ENCODE measurements around the gene MYL7. TPM values are rescaled to one million over a fixed set of nuclear protein-coding genes. Genes with fewer than 3 reads are reported as not detected.

The MYL7 gene
- total RNA-seq, 4 donors from 2014 or later, result not detected

DNA sequence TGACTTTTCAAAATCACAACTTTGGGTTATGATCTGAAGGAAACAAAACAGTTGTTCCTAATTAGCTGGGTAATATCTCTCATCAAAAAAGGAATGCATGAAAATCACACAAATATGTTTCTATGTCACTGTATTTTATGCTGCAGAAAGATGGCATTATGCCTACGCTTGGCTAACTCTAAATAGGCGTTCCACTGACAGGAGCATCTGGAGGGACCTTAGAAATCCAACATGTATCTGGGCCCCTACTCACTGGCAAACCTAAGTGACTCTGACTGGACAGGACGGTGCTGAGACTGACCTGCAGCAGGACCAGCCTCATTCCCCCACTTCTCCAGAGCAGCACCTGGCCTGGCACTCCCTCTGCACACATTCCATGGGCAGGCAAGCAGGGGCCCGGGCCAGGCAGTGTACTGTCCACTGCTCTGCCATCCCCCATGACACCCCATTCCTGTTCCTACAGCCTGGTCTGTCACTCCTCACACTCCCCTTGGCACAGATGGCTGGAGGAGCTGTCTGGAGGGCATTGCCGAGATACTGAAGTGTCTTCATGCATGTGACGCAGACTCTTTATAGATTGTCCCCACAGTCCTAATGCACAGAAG is 2.6 kb upstream of the MYL7 start:
- H3K9me3 ChIP-seq, result no peaks in the 10 kb centered on the region
- no peak overlapping the region for H3K27ac ChIP-seq
- WGBS, 2 donors, result 66 to 69% methylated on average over 4 to 6 of the region's 6 CpGs
- no peaks in the 10 kb centered on the region for H3K36me3 ChIP-seq
- peaks cover 13 to 21% (median 14%) of the 10 kb centered on the region in 3 donors for H3K4me1 ChIP-seq
- H3K27me3 ChIP-seq, result peaks cover 0 to 25% (median 0%) of the 10 kb centered on the region in 4 donors
- H3K4me3 ChIP-seq, result no peak overlapping the region
- DNase-seq, result no peak
- no peak for TF ChIP-seq POLR2A (IDR thresholded peaks at IDR 0.05)
- TF ChIP-seq, protein P1, sequence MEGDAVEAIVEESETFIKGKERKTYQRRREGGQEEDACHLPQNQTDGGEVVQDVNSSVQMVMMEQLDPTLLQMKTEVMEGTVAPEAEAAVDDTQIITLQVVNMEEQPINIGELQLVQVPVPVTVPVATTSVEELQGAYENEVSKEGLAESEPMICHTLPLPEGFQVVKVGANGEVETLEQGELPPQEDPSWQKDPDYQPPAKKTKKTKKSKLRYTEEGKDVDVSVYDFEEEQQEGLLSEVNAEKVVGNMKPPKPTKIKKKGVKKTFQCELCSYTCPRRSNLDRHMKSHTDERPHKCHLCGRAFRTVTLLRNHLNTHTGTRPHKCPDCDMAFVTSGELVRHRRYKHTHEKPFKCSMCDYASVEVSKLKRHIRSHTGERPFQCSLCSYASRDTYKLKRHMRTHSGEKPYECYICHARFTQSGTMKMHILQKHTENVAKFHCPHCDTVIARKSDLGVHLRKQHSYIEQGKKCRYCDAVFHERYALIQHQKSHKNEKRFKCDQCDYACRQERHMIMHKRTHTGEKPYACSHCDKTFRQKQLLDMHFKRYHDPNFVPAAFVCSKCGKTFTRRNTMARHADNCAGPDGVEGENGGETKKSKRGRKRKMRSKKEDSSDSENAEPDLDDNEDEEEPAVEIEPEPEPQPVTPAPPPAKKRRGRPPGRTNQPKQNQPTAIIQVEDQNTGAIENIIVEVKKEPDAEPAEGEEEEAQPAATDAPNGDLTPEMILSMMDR (IDR thresholded peaks at IDR 0.05), result no peak
- intact Hi-C loops (cut with DNase I), result no loop called here

DNA sequence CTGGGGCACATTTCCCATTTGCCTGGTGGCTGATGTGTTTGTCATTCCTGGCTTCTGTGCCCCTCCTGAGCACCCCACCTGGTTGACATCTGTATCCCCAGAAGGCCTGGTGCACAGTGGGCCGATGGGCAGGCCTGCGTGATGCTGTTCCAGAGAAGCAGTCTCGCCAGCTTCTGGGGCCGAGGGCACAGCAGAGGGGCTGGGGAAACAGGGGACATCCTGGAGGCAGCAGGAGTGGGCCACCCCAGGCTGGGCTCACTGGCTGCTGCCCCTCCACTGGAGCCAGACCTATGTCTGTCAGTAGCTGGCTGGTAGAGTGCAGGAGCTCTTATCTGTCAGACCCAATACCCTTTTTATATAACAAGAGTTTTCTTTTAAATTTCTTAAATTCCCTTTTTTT is 896 bp upstream of the MYL7 start:
- Histone ChIP-seq H3K36me3 (no peaks in the 10 kb centered on the region), H3K9me3 (no peaks in the 10 kb centered on the region), H3K4me1 (peaks cover 13 to 21% (median 14%) of the 10 kb centered on the region in 3 donors), H3K27me3 (peaks cover 0 to 25% (median 0%) of the 10 kb centered on the region in 4 donors), H3K4me3 (no peak overlapping the region), H3K27ac (no peak overlapping the region)
- intact Hi-C loops (cut with DNase I), result no loop called here
- TF ChIP-seq, protein P1 (IDR thresholded peaks at IDR 0.05), result no peak
- TF ChIP-seq POLR2A (IDR thresholded peaks at IDR 0.05), result no peak
- no peak for DNase-seq
- WGBS, 2 donors, result no CpG with 5 or more reads among the region's 4 CpGs

DNA sequence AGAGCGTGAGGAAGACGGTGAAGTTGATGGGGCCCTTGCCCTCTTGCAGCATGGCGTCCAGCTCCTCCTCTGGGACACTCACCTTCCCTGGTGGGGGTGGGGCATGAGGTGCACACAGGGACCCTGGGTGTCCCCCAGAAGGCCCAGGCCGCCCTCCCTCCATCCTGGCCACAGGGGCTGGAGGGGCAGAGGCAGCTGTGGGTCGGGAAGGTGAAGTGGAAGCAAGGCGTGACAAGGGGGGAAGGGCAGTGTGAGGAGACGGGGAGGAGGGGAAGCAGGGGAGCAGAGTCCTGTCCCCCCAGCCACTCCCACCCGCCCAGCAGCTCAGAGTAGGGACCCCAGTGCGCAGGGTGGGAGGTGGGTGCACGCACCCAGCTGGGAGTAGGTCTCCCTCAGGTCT is 791 bp downstream of the MYL7 start:
- intact Hi-C loops (cut with DNase I), result no loop called here
- Histone ChIP-seq H3K27ac (no peak overlapping the region), H3K9me3 (no peaks in the 10 kb centered on the region), H3K36me3 (no peaks in the 10 kb centered on the region), H3K4me1 (peaks cover 1 to 4% (median 1%) of the 10 kb centered on the region in 3 donors), H3K27me3 (peaks cover 0 to 11% (median 0%) of the 10 kb centered on the region in 4 donors), H3K4me3 (no peak overlapping the region)
- TF ChIP-seq POLR2A (IDR thresholded peaks at IDR 0.05), result no peak
- TF ChIP-seq, protein P1 (IDR thresholded peaks at IDR 0.05), result no peak
- DNase-seq, result no peak
- 76 to 82% methylated on average over 2 to 4 of the region's 10 CpGs for WGBS, 2 donors

DNA sequence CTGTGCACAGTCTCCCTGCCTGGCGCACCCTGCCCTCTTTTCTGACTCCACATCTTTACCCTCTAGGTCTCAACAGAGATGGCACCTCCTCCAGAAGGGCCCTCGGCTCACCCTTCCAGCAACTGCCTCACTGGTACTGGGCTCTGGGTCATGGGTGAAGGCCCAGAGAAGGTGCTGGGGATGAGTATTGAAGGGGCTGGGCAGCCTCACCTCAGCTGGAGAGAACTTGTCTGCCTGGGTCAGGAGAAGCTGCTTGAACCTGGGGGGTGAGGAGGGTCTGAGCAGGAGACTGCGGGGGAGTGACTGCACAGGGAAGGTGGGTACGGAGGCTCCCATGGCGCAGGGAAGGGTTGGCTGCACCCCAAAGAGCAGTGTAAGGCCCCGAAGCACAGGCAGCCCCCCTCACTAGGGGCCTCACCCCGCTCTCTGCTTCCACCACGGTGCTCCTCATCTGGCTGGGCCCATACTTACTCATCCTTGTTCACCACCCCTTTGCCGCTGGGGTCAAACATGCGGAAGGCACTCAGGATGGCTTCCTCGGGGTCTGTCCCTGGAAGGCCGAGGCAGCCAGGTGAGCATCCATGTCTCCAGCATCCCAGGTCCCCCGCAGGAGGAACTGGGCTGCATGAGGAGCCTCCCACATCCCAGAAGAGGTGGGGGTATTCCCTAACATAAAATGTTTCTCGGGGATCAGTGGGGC is 1.7 kb downstream of the MYL7 start:
- DNase-seq, result no peak
- Histone ChIP-seq H3K9me3 (no peaks in the 10 kb centered on the region), H3K4me1 (no peaks in the 10 kb centered on the region), H3K36me3 (no peaks in the 10 kb centered on the region), H3K27ac (no peak overlapping the region), H3K4me3 (no peak overlapping the region), H3K27me3 (peaks cover 0 to 2% (median 0%) of the 10 kb centered on the region in 4 donors)
- TF ChIP-seq, protein P1 (IDR thresholded peaks at IDR 0.05), result no peak
- no peak for TF ChIP-seq POLR2A (IDR thresholded peaks at IDR 0.05)
- intact Hi-C loops (cut with DNase I), result no loop called here
- WGBS, 2 donors, result 89 to 98% methylated on average over 7 of the region's 14 CpGs

DNA sequence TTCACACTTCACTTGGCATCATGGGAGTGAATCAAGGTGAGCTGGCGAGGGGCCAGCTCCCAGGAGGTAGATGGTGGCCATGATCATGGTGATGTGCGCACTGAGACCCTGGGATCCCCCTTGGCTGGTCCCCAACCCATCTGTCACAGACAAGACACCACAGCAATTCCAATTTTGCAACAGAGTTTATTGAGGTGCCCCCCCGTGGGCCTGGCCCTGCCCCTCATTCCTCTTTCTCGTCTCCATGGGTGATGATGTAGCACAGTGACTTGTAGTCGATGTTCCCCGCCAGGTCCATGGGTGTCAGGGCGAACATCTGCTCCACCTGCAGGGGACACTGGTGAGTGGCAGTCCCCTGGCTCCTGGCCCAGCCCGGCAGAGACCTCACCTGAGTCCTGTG is 2.4 kb downstream of the MYL7 start:
- Histone ChIP-seq H3K4me1 (no peaks in the 10 kb centered on the region), H3K27ac (no peak overlapping the region), H3K27me3 (no peaks in the 10 kb centered on the region), H3K36me3 (no peaks in the 10 kb centered on the region), H3K9me3 (no peaks in the 10 kb centered on the region), H3K4me3 (no peak overlapping the region)
- no peak for TF ChIP-seq POLR2A (IDR thresholded peaks at IDR 0.05)
- TF ChIP-seq, protein P1 (IDR thresholded peaks at IDR 0.05), result no peak
- intact Hi-C loops (cut with DNase I), result no loop called here
- WGBS, 2 donors, result 67 to 82% methylated on average over 1 to 2 of the region's 8 CpGs
- DNase-seq, result no peak

Measured in esophagus squamous epithelium (tissue), 5 donors.